Measurements from ENCODE around the gene ACOX2.

ACOX2 gene

GRCh38 chr3:58471025-58471887 is 65.7 kb downstream of the ACOX2 start:
- DNase-seq = peak; percentile 51

GRCh38 chr3:58470363-58471024 is 66.5 kb downstream of the ACOX2 start:
- no peak for DNase-seq

GRCh38 chr3:58469096-58469495 is 67.9 kb downstream of the ACOX2 start:
- DNase-seq = no peak

GRCh38 chr3:58466899-58467563 is 70.0 kb downstream of the ACOX2 start:
- no peak for DNase-seq

GRCh38 chr3:58464866-58465265 is 72.1 kb downstream of the ACOX2 start:
- DNase-seq = no peak

GRCh38 chr3:58463942-58464271 is 73.1 kb downstream of the ACOX2 start:
- no peak for DNase-seq

DNA sequence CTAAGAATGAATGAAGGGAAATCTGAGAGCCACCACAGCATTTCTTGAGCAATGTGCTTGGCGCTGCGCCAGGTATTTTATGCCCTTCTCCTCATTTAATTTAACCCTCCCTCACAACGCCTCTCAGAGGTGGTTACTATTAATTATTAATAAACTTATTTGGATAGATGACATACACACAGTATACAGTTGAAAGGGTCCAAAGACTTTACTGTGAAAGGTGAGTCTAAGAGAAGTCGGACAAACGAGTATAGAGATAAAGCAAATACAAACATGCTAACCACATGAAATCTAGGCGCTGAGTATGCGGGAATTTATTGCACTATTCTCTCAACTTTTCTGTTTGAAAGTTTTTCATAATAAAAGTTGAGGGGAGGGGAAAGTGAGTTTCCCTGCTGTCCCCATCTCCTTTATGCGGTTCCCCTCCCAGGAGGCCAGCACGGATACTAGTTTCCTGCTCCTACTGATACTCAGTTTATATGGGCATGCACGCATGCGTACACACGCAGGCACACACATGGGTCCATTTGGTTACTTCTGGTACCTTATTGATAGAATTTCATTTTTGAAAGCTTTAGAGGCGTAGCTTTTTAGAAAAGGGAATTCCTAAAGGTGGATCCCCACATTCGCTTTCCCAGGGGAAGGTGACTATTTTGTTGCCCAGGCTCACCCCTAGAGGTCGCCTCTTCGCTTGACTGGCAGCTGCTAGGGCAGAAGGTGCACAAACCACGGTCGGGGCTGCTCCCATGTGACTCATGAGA is 73.6 kb downstream of the ACOX2 start:
- peak; percentile 37 for DNase-seq

DNA sequence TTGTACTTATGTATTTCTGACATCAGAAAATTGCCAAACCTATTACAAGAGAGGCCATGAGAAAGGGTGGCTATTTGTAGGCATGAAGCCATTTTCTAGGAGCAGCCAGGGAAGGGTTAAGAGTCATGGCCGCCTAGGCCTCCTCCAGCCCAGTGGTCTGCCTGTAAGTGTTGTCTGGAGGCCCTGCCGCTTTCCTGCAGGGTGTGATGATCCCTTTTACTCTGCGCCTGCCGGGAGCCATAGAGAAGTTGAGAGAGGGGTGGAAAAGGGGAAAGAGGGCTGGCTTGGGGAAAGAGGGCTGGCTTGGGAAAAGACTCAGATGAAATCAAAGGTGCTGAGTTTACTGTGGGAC is 74.2 kb downstream of the ACOX2 start:
- DNase-seq = no peak

GRCh38 chr3:58459160-58459559 is 77.8 kb downstream of the ACOX2 start:
- DNase-seq = no peak

All from KG1 (cell line).